Activated naive CD4-positive, alpha-beta T cell treated with anti-CD3 and anti-CD28 coated beads for 36 hours (primary cell): ENCODE data around the gene CNOT10. TPM values are rescaled to one million over a fixed set of nuclear protein-coding genes. Genes with fewer than 3 reads are reported as not detected.
"Not testable (repeated sequence)": the region's sequence is repeated elsewhere in the genome, so short reads cannot be mapped to it uniquely, and the experiment has no call there.

Experiments used
- CTCF ChIA-PET: fragments of 350-600 bp; sonication (Branson Sonifier 250); formaldehyde crosslinking; loops from one replicate; lab custom pipeline; 2021; ENCODE audit warnings: antibody characterized with exemption; lab: Charles Lee
- DNase-seq: peaks from one replicate; pipeline ENCODE4 v3.0.0-alpha.2; 2020
- H3K27ac Mint-ChIP-seq: one replicate; pipeline ENCODE4 v1.8.0; 2021; ENCODE audit warnings: mild to moderate bottlenecking, mixed read lengths
- H3K27me3 Mint-ChIP-seq: one replicate; pipeline ENCODE4 v1.8.0; 2021; ENCODE audit warnings: low read depth, mixed read lengths
- H3K36me3 Mint-ChIP-seq: one replicate; pipeline ENCODE4 v1.8.0; 2021; ENCODE audit warnings: low read depth, mixed read lengths
- H3K4me1 Mint-ChIP-seq: one replicate; pipeline ENCODE4 v1.8.0; 2021; ENCODE audit warnings: low read depth, mixed read lengths
- H3K4me3 Mint-ChIP-seq: one replicate; pipeline ENCODE4 v1.8.0; 2021; ENCODE audit warnings: mild to moderate bottlenecking, moderate library complexity, mixed read lengths
- H3K9me3 Mint-ChIP-seq: one replicate; pipeline ENCODE4 v1.8.0; 2021; ENCODE audit warnings: mixed read lengths
- intact Hi-C: fragments of 100-400 bp; cut with micrococcal nuclease; formaldehyde crosslinking; loops from one replicate; pipeline ENCODE4 v1.15.1; 2023
- total RNA-seq, 2 experiments: library from RNA; stranded (reverse); gene quantifications; one replicate each; pipeline ENCODE4 v1.2.3, GENCODE V29; 2021

The CNOT10 gene
- total RNA-seq, 2 experiments from 2014 or later = 40.6 to 46.5 TPM

- CTCF ChIA-PET = interaction anchor here (0.6 to 1.1 kb wide), 4 partner anchors 20 to 1567 kb away, joined by 3 to 5 read pairs (median 3); no protein-coding TSS in a partner anchor
- no peak overlapping the region for H3K27ac Mint-ChIP-seq
- intact Hi-C loops = no loop called here
- H3K4me1 Mint-ChIP-seq = no peaks in the 10 kb centered on the region
- peaks cover 19% of the 10 kb centered on the region for H3K36me3 Mint-ChIP-seq
- no peak for DNase-seq
- H3K9me3 Mint-ChIP-seq = no peaks in the 10 kb centered on the region
- H3K27me3 Mint-ChIP-seq = no peaks in the 10 kb centered on the region
- no peak overlapping the region for H3K4me3 Mint-ChIP-seq
These were observed 40.7 kb downstream of the CNOT10 start for GRCh38 chr3:32725721-32726120.

GRCh38 chr3:32733631-32734229 lies 48.7 kb downstream of the CNOT10 start:
- peaks cover 20% of the 10 kb centered on the region for H3K36me3 Mint-ChIP-seq
- no peak overlapping the region for H3K27ac Mint-ChIP-seq
- intact Hi-C loops = loop anchor here (1.0 to 10.0 kb wide), 4 partner anchors 48 to 341 kb away; no protein-coding TSS in a partner anchor
- no peak overlapping the region for H3K4me3 Mint-ChIP-seq
- H3K27me3 Mint-ChIP-seq = no peaks in the 10 kb centered on the region
- H3K9me3 Mint-ChIP-seq = no peaks in the 10 kb centered on the region
- CTCF ChIA-PET = interaction anchor here (0.7 to 1.9 kb wide), 4 partner anchors 22 to 341 kb away, joined by 3 to 9 read pairs (median 4); no protein-coding TSS in a partner anchor
- no peak for DNase-seq
- no peaks in the 10 kb centered on the region for H3K4me1 Mint-ChIP-seq

- intact Hi-C loops = loop anchor here (10.0 kb wide), 1 partner anchor 340 kb away; no protein-coding TSS in a partner anchor
- H3K4me3 Mint-ChIP-seq = no peak overlapping the region
These were observed 49.8 kb downstream of the CNOT10 start for GRCh38 chr3:32734756-32735155.

GRCh38 chr3:32743470-32743869 lies 58.5 kb downstream of the CNOT10 start:
- CTCF ChIA-PET = interaction anchor here (0.7 kb wide), 1 partner anchor 34 kb away, joined by 3 read pairs; no protein-coding TSS in a partner anchor
- DNase-seq, H3K9me3 Mint-ChIP-seq, H3K4me1 Mint-ChIP-seq, H3K4me3 Mint-ChIP-seq, H3K27me3 Mint-ChIP-seq, intact Hi-C loops, H3K27ac Mint-ChIP-seq: not testable (repeated sequence)
- H3K36me3 Mint-ChIP-seq = peaks cover 13% of the 10 kb centered on the region

More at GRCh38 chr3:32734756-32735155, 49.8 kb downstream of the CNOT10 start:
- Mint-ChIP-seq H3K36me3 (peaks cover 20% of the 10 kb centered on the region), H3K27me3 (no peaks in the 10 kb centered on the region), H3K9me3 (no peaks in the 10 kb centered on the region), H3K27ac (no peak overlapping the region), H3K4me1 (no peaks in the 10 kb centered on the region)
- CTCF ChIA-PET = interaction anchor here (0.6 to 1.9 kb wide), 5 partner anchors 111 to 216 kb away, joined by 3 to 9 read pairs (median 3); no protein-coding TSS in a partner anchor
- DNase-seq = no peak

- no peaks in the 10 kb centered on the region for H3K27me3 Mint-ChIP-seq
- H3K27ac Mint-ChIP-seq = no peak overlapping the region
- H3K4me1 Mint-ChIP-seq = no peaks in the 10 kb centered on the region
- H3K9me3 Mint-ChIP-seq = no peaks in the 10 kb centered on the region
- peaks cover 11% of the 10 kb centered on the region for H3K36me3 Mint-ChIP-seq
- intact Hi-C loops = no loop called here
- no peak for DNase-seq
- CTCF ChIA-PET = interaction anchor here (0.7 kb wide), 1 partner anchor 35 kb away, joined by 3 read pairs; no protein-coding TSS in a partner anchor
- H3K4me3 Mint-ChIP-seq = no peak overlapping the region
These were observed 58.9 kb downstream of the CNOT10 start for GRCh38 chr3:32743934-32744333.

GRCh38 chr3:32751377-32751776 lies 66.4 kb downstream of the CNOT10 start:
- Mint-ChIP-seq H3K4me1 (no peaks in the 10 kb centered on the region), H3K9me3 (no peaks in the 10 kb centered on the region), H3K27me3 (no peaks in the 10 kb centered on the region), H3K36me3 (peaks cover 13% of the 10 kb centered on the region), H3K4me3 (no peak overlapping the region), H3K27ac (no peak overlapping the region)
- no peak for DNase-seq
- intact Hi-C loops = no loop called here
- CTCF ChIA-PET = interaction anchor here (0.6 to 1.2 kb wide), 2 partner anchors 23 to 30 kb away, joined by 3 to 6 read pairs; no protein-coding TSS in a partner anchor

GRCh38 chr3:32755761-32756160 lies 70.8 kb downstream of the CNOT10 start:
- DNase-seq = no peak
- peaks cover 17% of the 10 kb centered on the region for H3K36me3 Mint-ChIP-seq
- no peak overlapping the region for H3K4me3 Mint-ChIP-seq
- CTCF ChIA-PET = interaction anchor here (0.6 to 0.9 kb wide), 2 partner anchors 22 to 244 kb away, joined by 3 to 5 read pairs; no protein-coding TSS in a partner anchor
- no peaks in the 10 kb centered on the region for H3K4me1 Mint-ChIP-seq
- intact Hi-C loops = no loop called here
- H3K9me3 Mint-ChIP-seq = no peaks in the 10 kb centered on the region
- peak overlapping the region; percentile 6 for H3K27ac Mint-ChIP-seq
- no peaks in the 10 kb centered on the region for H3K27me3 Mint-ChIP-seq

GRCh38 chr3:32757618-32758374 lies 72.8 kb downstream of the CNOT10 start:
- Mint-ChIP-seq H3K4me3 (no peak overlapping the region), H3K27ac (no peak overlapping the region), H3K27me3 (no peaks in the 10 kb centered on the region), H3K9me3 (no peaks in the 10 kb centered on the region), H3K36me3 (peaks cover 17% of the 10 kb centered on the region), H3K4me1 (no peaks in the 10 kb centered on the region)
- CTCF ChIA-PET = interaction anchor here (1.8 kb wide), 1 partner anchor 23 kb away, joined by 4 read pairs; no protein-coding TSS in a partner anchor
- intact Hi-C loops = no loop called here
- DNase-seq = no peak

- Mint-ChIP-seq H3K27me3 (no peaks in the 10 kb centered on the region), H3K4me1 (no peaks in the 10 kb centered on the region), H3K36me3 (peaks cover 17% of the 10 kb centered on the region), H3K4me3 (no peak overlapping the region), H3K9me3 (no peaks in the 10 kb centered on the region), H3K27ac (no peak overlapping the region)
- CTCF ChIA-PET = interaction anchor here (1.8 kb wide), 1 partner anchor 22 kb away, joined by 4 read pairs; no protein-coding TSS in a partner anchor
- intact Hi-C loops = no loop called here
- no peak for DNase-seq
These were observed 73.4 kb downstream of the CNOT10 start for GRCh38 chr3:32758375-32758753.

GRCh38 chr3:32759342-32759741 lies 74.4 kb downstream of the CNOT10 start:
- H3K27ac Mint-ChIP-seq = no peak overlapping the region

GRCh38 chr3:32764481-32764880 lies 79.5 kb downstream of the CNOT10 start:
- no peak overlapping the region for H3K27ac Mint-ChIP-seq
- CTCF ChIA-PET = no interaction called here
- peaks cover 27% of the 10 kb centered on the region for H3K36me3 Mint-ChIP-seq
- DNase-seq = no peak
- no peak overlapping the region for H3K4me3 Mint-ChIP-seq
- no peaks in the 10 kb centered on the region for H3K4me1 Mint-ChIP-seq
- no peaks in the 10 kb centered on the region for H3K27me3 Mint-ChIP-seq
- intact Hi-C loops = no loop called here
- no peaks in the 10 kb centered on the region for H3K9me3 Mint-ChIP-seq

More at GRCh38 chr3:32759342-32759741, 74.4 kb downstream of the CNOT10 start:
- Mint-ChIP-seq H3K4me3 (no peak overlapping the region), H3K4me1 (no peaks in the 10 kb centered on the region), H3K9me3 (no peaks in the 10 kb centered on the region), H3K36me3 (peaks cover 17% of the 10 kb centered on the region), H3K27me3 (no peaks in the 10 kb centered on the region)
- CTCF ChIA-PET = interaction anchor here (0.6 to 1.8 kb wide), 2 partner anchors 21 to 53 kb away, joined by 3 to 4 read pairs; no protein-coding TSS in a partner anchor
- no peak for DNase-seq
- intact Hi-C loops = no loop called here

- DNase-seq = peak; percentile 35
- H3K9me3 Mint-ChIP-seq = no peaks in the 10 kb centered on the region
- H3K4me1 Mint-ChIP-seq = peaks cover 2% of the 10 kb centered on the region
- peaks cover 6% of the 10 kb centered on the region for H3K36me3 Mint-ChIP-seq
- CTCF ChIA-PET = interaction anchor here (0.9 to 1.2 kb wide), 2 partner anchors 16 to 155 kb away, joined by 3 to 4 read pairs; no protein-coding TSS in a partner anchor
- H3K4me3 Mint-ChIP-seq = no peak overlapping the region
- intact Hi-C loops = no loop called here
- H3K27ac Mint-ChIP-seq = no peak overlapping the region
- peaks cover 18% of the 10 kb centered on the region for H3K27me3 Mint-ChIP-seq
These were observed 93.4 kb downstream of the CNOT10 start for GRCh38 chr3:32778389-32778788.
